Stomach (tissue), 4 donors: ENCODE data around the gene PDF.

Experiments
- EP300 ChIP-seq: sonication (generic); formaldehyde crosslinking; IDR thresholded peaks from one replicate; pipeline ENCODE4 v1.6.1; 2017; ENCODE audit warnings: antibody characterized with exemption
- POLR2A ChIP-seq, 4 donors: fragments of 450-650 bp; IDR thresholded peaks; one replicate each; pipeline ENCODE4 v1.6.1; 2016; ENCODE audit warnings: antibody characterized with exemption in 4 of 4, control low read depth in 2 of 4, mild to moderate bottlenecking in 1 of 4, moderate library complexity in 1 of 4
- POLR2AphosphoS5 ChIP-seq, 3 donors: sonication (generic); formaldehyde crosslinking; IDR thresholded peaks; one replicate each; pipeline ENCODE4 v1.6.1; 2016; ENCODE audit warnings: antibody characterized with exemption in 3 of 3
- TF ChIP-seq, protein P1 (sequence below), 7 experiments: fragments of 450-650 bp in 4 of 7; fragments of 200-600 bp in 3 of 7; sonication (generic) in 3 of 7; IDR thresholded peaks; one replicate each; pipeline ENCODE4 v1.5.1; 2016 to 2019; ENCODE audit warnings: antibody characterized with exemption in 7 of 7, control low read depth in 2 of 7, mild to moderate bottlenecking in 1 of 7

GRCh38 chr16:69318911-69319289, 11.5 kb downstream of the PDF start:
- TF ChIP-seq EP300 (no peak), POLR2A (IDR thresholded peaks at IDR 0.05) (no peak), POLR2AphosphoS5 (IDR thresholded peaks at IDR 0.05) (no peak)
- TF ChIP-seq, protein P1, sequence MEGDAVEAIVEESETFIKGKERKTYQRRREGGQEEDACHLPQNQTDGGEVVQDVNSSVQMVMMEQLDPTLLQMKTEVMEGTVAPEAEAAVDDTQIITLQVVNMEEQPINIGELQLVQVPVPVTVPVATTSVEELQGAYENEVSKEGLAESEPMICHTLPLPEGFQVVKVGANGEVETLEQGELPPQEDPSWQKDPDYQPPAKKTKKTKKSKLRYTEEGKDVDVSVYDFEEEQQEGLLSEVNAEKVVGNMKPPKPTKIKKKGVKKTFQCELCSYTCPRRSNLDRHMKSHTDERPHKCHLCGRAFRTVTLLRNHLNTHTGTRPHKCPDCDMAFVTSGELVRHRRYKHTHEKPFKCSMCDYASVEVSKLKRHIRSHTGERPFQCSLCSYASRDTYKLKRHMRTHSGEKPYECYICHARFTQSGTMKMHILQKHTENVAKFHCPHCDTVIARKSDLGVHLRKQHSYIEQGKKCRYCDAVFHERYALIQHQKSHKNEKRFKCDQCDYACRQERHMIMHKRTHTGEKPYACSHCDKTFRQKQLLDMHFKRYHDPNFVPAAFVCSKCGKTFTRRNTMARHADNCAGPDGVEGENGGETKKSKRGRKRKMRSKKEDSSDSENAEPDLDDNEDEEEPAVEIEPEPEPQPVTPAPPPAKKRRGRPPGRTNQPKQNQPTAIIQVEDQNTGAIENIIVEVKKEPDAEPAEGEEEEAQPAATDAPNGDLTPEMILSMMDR (IDR thresholded peaks at IDR 0.05) = no peak
